Fibroblast of lung (primary cell): ENCODE results near the gene ACTL10. TPM values are rescaled to one million over a fixed set of nuclear protein-coding genes. Genes with fewer than 3 reads are reported as not detected.
A peak's percentile ranks its signal among the peaks of the same experiment; 100 is the strongest.

Source experiments
- DNase-seq, 2 donors: peaks; one replicate each; pipeline versions ENCODE4 v3.0.0 to v3.0.0-alpha.2; 2010; ENCODE audit warnings: low read depth in 2 of 2
- H2AFZ ChIP-seq: 2 replicates; pipeline ENCODE4 v1.5.1; 2012; ENCODE audit warnings: low read length, control low read depth, inconsistent platforms
- H3K27ac ChIP-seq: 2 replicates; pipeline ENCODE4 v1.5.1; 2011; ENCODE audit warnings: low read length, control low read depth; ENCODE audit not compliant: insufficient read depth
- H3K27me3 ChIP-seq: 2 replicates; pipeline ENCODE4 v1.5.1; 2011; ENCODE audit warnings: mild to moderate bottlenecking, low read length; ENCODE audit not compliant: control insufficient read depth, insufficient read depth
- H3K36me3 ChIP-seq: 2 replicates; pipeline ENCODE4 v1.5.1; 2011; ENCODE audit warnings: low read length; ENCODE audit not compliant: control insufficient read depth, insufficient read depth
- H3K4me1 ChIP-seq: 2 replicates; pipeline ENCODE4 v1.5.1; 2011; ENCODE audit warnings: low read length; ENCODE audit not compliant: control insufficient read depth, insufficient read depth; ENCODE audit errors: extremely low read depth
- H3K4me2 ChIP-seq: 2 replicates; pipeline ENCODE4 v1.5.1; 2011; ENCODE audit warnings: low read length, control low read depth; ENCODE audit not compliant: insufficient read depth; ENCODE audit errors: extremely low read depth
- H3K4me3 ChIP-seq, 4 experiments: fragments of 200-600 bp in 1 of 4; sonication (generic) in 1 of 4; replicated peaks in 1 of 4; 2 replicates each; pipeline ENCODE4 v1.5.1; 2011 to 2016; ENCODE audit warnings: low read length in 4 of 4, low read depth in 3 of 4, mild to moderate bottlenecking in 3 of 4, control low read depth in 2 of 4, inconsistent platforms in 1 of 4, mixed read lengths in 1 of 4; ENCODE audit not compliant: insufficient read depth in 1 of 4; ENCODE audit errors: control extremely low read depth in 1 of 4
- H3K79me2 ChIP-seq: 2 replicates; pipeline ENCODE4 v1.5.1; 2012; ENCODE audit warnings: mild to moderate bottlenecking, low read length, inconsistent platforms; ENCODE audit not compliant: control insufficient read depth, insufficient read depth
- H3K9ac ChIP-seq: 2 replicates; pipeline ENCODE4 v1.5.1; 2011; ENCODE audit warnings: mild to moderate bottlenecking, low read length, control low read depth; ENCODE audit not compliant: insufficient read depth
- H3K9me3 ChIP-seq: 2 replicates; pipeline ENCODE4 v1.5.1; 2012; ENCODE audit warnings: low read depth, low read length; ENCODE audit not compliant: control insufficient read depth, insufficient read depth
- H4K20me1 ChIP-seq: 2 replicates; pipeline ENCODE4 v1.5.1; 2011; ENCODE audit warnings: low read length; ENCODE audit not compliant: control insufficient read depth, insufficient read depth; ENCODE audit errors: extremely low read depth
- EZH2 ChIP-seq: IDR thresholded peaks from 2 replicates; pipeline ENCODE4 v1.5.1; 2012; ENCODE audit warnings: low read length, control low read depth, mild to moderate bottlenecking; ENCODE audit errors: missing control alignments
- polyA plus RNA-seq, 2 donors: library from polyadenylated mRNA; depleted of rRNA in 1 of 2; stranded (reverse) in 1 of 2; unstranded in 1 of 2; fragments of >200 nt; gene quantifications; 2 replicates each; pipeline ENCODE4 v1.2.1, GENCODE V29; 2011 to 2012; ENCODE audit warnings: missing spikeins in 1 of 2
- total RNA-seq: library from RNA; depleted of rRNA; stranded (reverse); fragments of >200 nt; gene quantifications from 2 replicates; pipeline ENCODE4 v1.2.1, GENCODE V29; 2014
- TF ChIP-seq, protein P1 (sequence below), 2 donors: IDR thresholded peaks in 1 of 2; conservative IDR thresholded peaks in 1 of 2; 1 replicate in 1 of 2; 2 replicates in 1 of 2; pipeline ENCODE4 v1.5.1; 2011 to 2012; ENCODE audit warnings: low read length in 2 of 2, control low read depth in 1 of 2, inconsistent platforms in 1 of 2, low read depth in 1 of 2, mild to moderate bottlenecking in 1 of 2

The ACTL10 gene
- total and polyA plus RNA-seq, 2 donors (not counting 1 experiment from before 2014, with no cell fraction given), result 0.32 to 2.0 TPM

GRCh38 chr20:33673410-33674293 is 6.9 kb downstream of the ACTL10 start:
- no peak overlapping the region for H2AFZ ChIP-seq
- no peaks in the 10 kb centered on the region for H3K9me3 ChIP-seq
- H3K27me3 ChIP-seq, result no peaks in the 10 kb centered on the region
- peak in 1 of 2 donors; percentile 37 for DNase-seq
- H3K9ac ChIP-seq, result peak overlapping the region; percentile 55
- H4K20me1 ChIP-seq, result no peaks in the 10 kb centered on the region
- no peak for TF ChIP-seq EZH2
- TF ChIP-seq, protein P1, sequence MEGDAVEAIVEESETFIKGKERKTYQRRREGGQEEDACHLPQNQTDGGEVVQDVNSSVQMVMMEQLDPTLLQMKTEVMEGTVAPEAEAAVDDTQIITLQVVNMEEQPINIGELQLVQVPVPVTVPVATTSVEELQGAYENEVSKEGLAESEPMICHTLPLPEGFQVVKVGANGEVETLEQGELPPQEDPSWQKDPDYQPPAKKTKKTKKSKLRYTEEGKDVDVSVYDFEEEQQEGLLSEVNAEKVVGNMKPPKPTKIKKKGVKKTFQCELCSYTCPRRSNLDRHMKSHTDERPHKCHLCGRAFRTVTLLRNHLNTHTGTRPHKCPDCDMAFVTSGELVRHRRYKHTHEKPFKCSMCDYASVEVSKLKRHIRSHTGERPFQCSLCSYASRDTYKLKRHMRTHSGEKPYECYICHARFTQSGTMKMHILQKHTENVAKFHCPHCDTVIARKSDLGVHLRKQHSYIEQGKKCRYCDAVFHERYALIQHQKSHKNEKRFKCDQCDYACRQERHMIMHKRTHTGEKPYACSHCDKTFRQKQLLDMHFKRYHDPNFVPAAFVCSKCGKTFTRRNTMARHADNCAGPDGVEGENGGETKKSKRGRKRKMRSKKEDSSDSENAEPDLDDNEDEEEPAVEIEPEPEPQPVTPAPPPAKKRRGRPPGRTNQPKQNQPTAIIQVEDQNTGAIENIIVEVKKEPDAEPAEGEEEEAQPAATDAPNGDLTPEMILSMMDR (conservative IDR thresholded peaks at IDR 0.05 in 1 of 2, IDR thresholded peaks at IDR 0.05 in 1 of 2; ENCODE audit: low read depth in 1 of 2, low read length in 2 of 2), result no peak
- peak overlapping the region; percentile 87 for H3K4me2 ChIP-seq
- H3K4me1 ChIP-seq, result peaks cover 19% of the 10 kb centered on the region
- peak overlapping the region; percentile 54 for H3K27ac ChIP-seq
- H3K4me3 ChIP-seq, result peak overlapping the region; percentile 52 to 76 (median 63)
- H3K36me3 ChIP-seq, result peaks cover 6% of the 10 kb centered on the region
- H3K79me2 ChIP-seq, result no peaks in the 10 kb centered on the region

DNA sequence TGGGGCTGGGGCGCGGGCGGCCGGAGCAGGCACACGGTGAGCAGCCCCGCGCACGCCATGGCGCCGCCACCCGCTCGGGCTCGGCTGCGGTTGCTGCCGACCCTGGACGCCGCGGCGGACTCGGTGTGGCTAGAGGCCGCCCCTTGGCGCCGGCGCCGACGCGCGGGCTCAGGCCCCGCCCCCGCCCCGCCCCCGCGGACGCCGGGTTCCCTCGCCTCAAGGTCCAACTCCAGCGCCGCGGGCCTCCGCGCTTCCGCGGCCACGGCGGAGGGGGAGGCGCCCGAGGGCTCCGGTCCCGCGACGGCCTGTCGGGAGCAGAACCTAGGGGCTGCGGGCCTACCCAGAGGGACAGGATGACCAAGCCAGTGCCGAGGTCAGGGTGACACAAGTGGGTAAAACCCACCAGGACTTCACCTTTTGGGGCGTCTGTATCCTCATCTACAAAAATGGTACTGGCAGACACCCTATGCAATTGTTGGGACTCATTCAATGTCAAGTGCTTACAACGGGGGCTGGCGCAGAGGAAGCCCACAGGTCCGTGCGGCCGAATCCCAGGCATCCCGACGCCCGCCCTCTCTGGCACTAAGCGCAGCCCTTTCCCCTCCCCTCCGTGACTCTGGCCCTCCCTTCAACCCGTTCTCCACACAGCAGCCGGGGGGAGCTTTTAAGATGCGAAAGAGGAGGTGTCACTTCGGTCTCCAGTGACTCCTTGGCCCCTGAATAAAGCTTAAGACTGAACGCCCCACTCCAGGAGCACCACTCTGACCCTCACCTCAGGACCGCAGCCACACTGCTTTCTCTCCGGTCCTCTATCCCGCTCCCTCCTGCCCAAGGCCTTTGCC is 7.8 kb downstream of the ACTL10 start, which contains the start of gene NECAB3:
Gene NECAB3 (minus strand): TSS at position 135 of the 842 bp plus-strand sequence. CDS start 76 bp downstream, at position 59.
- Histone ChIP-seq H3K79me2 (no peaks in the 10 kb centered on the region), H3K27ac (peak within 1 kb of the TSS; percentile 69), H3K9me3 (no peaks in the 10 kb centered on the region), H3K4me2 (peak within 1 kb of the TSS; percentile 87), H3K36me3 (peaks cover 4% of the 10 kb centered on the region), H3K4me1 (peaks cover 19% of the 10 kb centered on the region), H3K9ac (peak within 1 kb of the TSS; percentile 55), H2AFZ (peak within 1 kb of the TSS; percentile 73), H3K4me3 (peak within 1 kb of the TSS; percentile 54 to 76 (median 64)), H4K20me1 (no peaks in the 10 kb centered on the region), H3K27me3 (no peaks in the 10 kb centered on the region)
- TF ChIP-seq, protein P1 (conservative IDR thresholded peaks at IDR 0.05 in 1 of 2, IDR thresholded peaks at IDR 0.05 in 1 of 2; ENCODE audit: low read depth in 1 of 2, low read length in 2 of 2), result no peak
- no peak for TF ChIP-seq EZH2
- peak; percentile 60 to 65 for DNase-seq
